ENCODE results near the gene TMEM14B.
A peak's percentile ranks its signal among the peaks of the same experiment; 100 is the strongest.

Gene TMEM14B

GRCh38 chr6:10725044-10725443, 22.6 kb upstream of the TMEM14B start:
- Histone ChIP-seq H3K27me3 (ENCODE audit: insufficient read depth, poor library complexity, severe bottlenecking) (no peaks in the 10 kb centered on the region), H3K27ac (replicated peaks) (no peak overlapping the region), H3K4me3 (replicated peaks; ENCODE audit: insufficient read depth, low read length) (no peak overlapping the region)
- no peak for DNase-seq (ENCODE audit: low read depth in 1 of 2, low spot score in 1 of 2)
- no peak for TF ChIP-seq SPI1 (IDR thresholded peaks at IDR 0.05; ENCODE audit: borderline replicate concordance, low read depth)
- no peak for TF ChIP-seq CTCF (IDR thresholded peaks at IDR 0.05; ENCODE audit: insufficient read depth, low read length)
- no peak for TF ChIP-seq POLR2AphosphoS5 (IDR thresholded peaks at IDR 0.05; ENCODE audit: low read depth)
- TF ChIP-seq GABPA (IDR thresholded peaks at IDR 0.05; ENCODE audit: low read depth) = no peak
- no peak for TF ChIP-seq REST (IDR thresholded peaks at IDR 0.05; ENCODE audit: insufficient replicate concordance, low read depth)

GRCh38 chr6:10725716-10726115, 21.9 kb upstream of the TMEM14B start:
- DNase-seq (ENCODE audit: low read depth in 1 of 2, low spot score in 1 of 2) = no peak
- Histone ChIP-seq H3K27me3 (ENCODE audit: insufficient read depth, poor library complexity, severe bottlenecking) (no peaks in the 10 kb centered on the region), H3K27ac (replicated peaks) (no peak overlapping the region), H3K4me3 (replicated peaks; ENCODE audit: insufficient read depth, low read length) (no peak overlapping the region)
- no peak for TF ChIP-seq CTCF (IDR thresholded peaks at IDR 0.05; ENCODE audit: insufficient read depth, low read length)
- TF ChIP-seq GABPA (IDR thresholded peaks at IDR 0.05; ENCODE audit: low read depth) = no peak
- TF ChIP-seq POLR2AphosphoS5 (IDR thresholded peaks at IDR 0.05; ENCODE audit: low read depth) = no peak
- no peak for TF ChIP-seq REST (IDR thresholded peaks at IDR 0.05; ENCODE audit: insufficient replicate concordance, low read depth)
- no peak for TF ChIP-seq SPI1 (IDR thresholded peaks at IDR 0.05; ENCODE audit: borderline replicate concordance, low read depth)

GRCh38 chr6:10730254-10730653, 17.4 kb upstream of the TMEM14B start:
- Histone ChIP-seq H3K27me3 (ENCODE audit: insufficient read depth, poor library complexity, severe bottlenecking) (no peaks in the 10 kb centered on the region), H3K27ac (replicated peaks) (peak overlapping the region; percentile 64), H3K4me3 (replicated peaks; ENCODE audit: insufficient read depth, low read length) (no peak overlapping the region)
- TF ChIP-seq POLR2AphosphoS5 (IDR thresholded peaks at IDR 0.05; ENCODE audit: low read depth) = peak; percentile 55; the same call in 1 of the 2 replicates
- TF ChIP-seq SPI1 (IDR thresholded peaks at IDR 0.05; ENCODE audit: borderline replicate concordance, low read depth) = peak; percentile 60; the same call in 1 of the 2 replicates
- TF ChIP-seq REST (IDR thresholded peaks at IDR 0.05; ENCODE audit: insufficient replicate concordance, low read depth) = no peak
- DNase-seq (ENCODE audit: low read depth in 1 of 2, low spot score in 1 of 2) = peak in 1 of 2 experiments; percentile 85

Data from HL-60 (cell line).